ENCODE measurements around the gene MESP2. TPM values are rescaled to one million over a fixed set of nuclear protein-coding genes. Genes with fewer than 3 reads are reported as not detected.

The MESP2 gene
- total and polyA plus RNA-seq, 2 of the 13 experiments (the other 11 are each of a cell fraction or from before 2014, with no cell fraction given), result not detected

- no peak; the same call in 1 of the 2 replicates for TF ChIP-seq ZNF709 (CRISPR knock-in tag; IDR thresholded peaks at IDR 0.05)
- no peak; the same call in 1 of the 2 replicates for TF ChIP-seq PHF8 (CRISPR knock-in tag; IDR thresholded peaks at IDR 0.05)
- TF ChIP-seq KMT2A (CRISPR knock-in tag; IDR thresholded peaks at IDR 0.05), result 0 out of 2 replicates have a peak, but pooled peaks have one; percentile 32
- TF ChIP-seq HIC2 (CRISPR knock-in tag; IDR thresholded peaks at IDR 0.05; ENCODE audit: low read depth), result 0 out of 2 replicates have a peak, but pooled peaks have one; percentile 13
- no peak for TF ChIP-seq PLRG1 (conservative IDR thresholded peaks at IDR 0.05)
- TF ChIP-seq ATF7-NPFF (CRISPR knock-in tag; IDR thresholded peaks at IDR 0.05; ENCODE audit: low read depth), result peak; percentile 34; the same call in 1 of the 2 replicates
- TF ChIP-seq ZBTB8A (CRISPR knock-in tag; IDR thresholded peaks at IDR 0.05; ENCODE audit: borderline replicate concordance, low read depth), result no peak
- TF ChIP-seq ZFX (CRISPR knock-in tag; IDR thresholded peaks at IDR 0.05; ENCODE audit: low read depth), result peak; percentile 15; the same call in 1 of the 2 replicates
- TF ChIP-seq KLF12 (CRISPR knock-in tag; IDR thresholded peaks at IDR 0.05; ENCODE audit: borderline replicate concordance), result no peak
- TF ChIP-seq KLF15 (CRISPR knock-in tag; IDR thresholded peaks at IDR 0.05; ENCODE audit: borderline replicate concordance), result no peak
- TF ChIP-seq ARID4A (CRISPR knock-in tag; IDR thresholded peaks at IDR 0.05; ENCODE audit: borderline replicate concordance), result no peak
- TF ChIP-seq NFRKB (IDR thresholded peaks at IDR 0.05), result no peak
- TF ChIP-seq SIN3A (IDR thresholded peaks at IDR 0.05; ENCODE audit: borderline replicate concordance, low read depth, low read length), result peak; percentile 44; the same call in 1 of the 2 replicates
- 0 out of 2 replicates have a peak, but pooled peaks have one; percentile 38 for TF ChIP-seq ZNF569 (CRISPR knock-in tag; IDR thresholded peaks at IDR 0.05; ENCODE audit: borderline replicate concordance)
- no peak for TF ChIP-seq CENPX (CRISPR knock-in tag; IDR thresholded peaks at IDR 0.05)
- TF ChIP-seq KAT8 (CRISPR knock-in tag; IDR thresholded peaks at IDR 0.05), result no peak
- 0 out of 2 replicates have a peak, but pooled peaks have one; percentile 50 for TF ChIP-seq PCBP1 (IDR thresholded peaks at IDR 0.05; ENCODE audit: borderline replicate concordance, low read depth, low read length)
- TF ChIP-seq ZSCAN21 (CRISPR knock-in tag; IDR thresholded peaks at IDR 0.05; ENCODE audit: borderline replicate concordance), result no peak
- no peak for TF ChIP-seq ZNF678 (CRISPR knock-in tag; IDR thresholded peaks at IDR 0.05)
- no peak for TF ChIP-seq ZNF513 (CRISPR knock-in tag; conservative IDR thresholded peaks at IDR 0.05)
- TF ChIP-seq FOSL1 (CRISPR knock-in tag; IDR thresholded peaks at IDR 0.05; ENCODE audit: borderline replicate concordance), result 0 out of 2 replicates have a peak, but pooled peaks have one; percentile 6
- peak; percentile 73 for TF ChIP-seq ZNF263 (CRISPR knock-in tag; IDR thresholded peaks at IDR 0.05)
- TF ChIP-seq ZEB1 (IDR thresholded peaks at IDR 0.05; ENCODE audit: insufficient replicate concordance, low read depth), result no peak
These were observed 38.1 kb downstream of the MESP2 start (continued) for GRCh38 chr15:89814112-89814742.
